Measurements from ENCODE around the gene ADGRD1.

Gene ADGRD1

GRCh38 chr12:131044760-131045381 lies 91.2 kb downstream of the ADGRD1 start:
- DNase-seq = no peak

GRCh38 chr12:131045705-131046460 lies 92.2 kb downstream of the ADGRD1 start:
- DNase-seq = no peak

- DNase-seq = peak; percentile 75
These were observed 93.4 kb downstream of the ADGRD1 start for GRCh38 chr12:131046813-131047788.

- DNase-seq = no peak
These were observed 94.3 kb downstream of the ADGRD1 start for GRCh38 chr12:131047789-131048610.

GRCh38 chr12:131048611-131048990 lies 94.9 kb downstream of the ADGRD1 start:
- DNase-seq = no peak

GRCh38 chr12:131049002-131049401 lies 95.3 kb downstream of the ADGRD1 start:
- no peak for DNase-seq

- DNase-seq = peak; percentile 4
These were observed 96.0 kb downstream of the ADGRD1 start for GRCh38 chr12:131049549-131050339.

GRCh38 chr12:131050463-131051154 lies 96.9 kb downstream of the ADGRD1 start:
- DNase-seq = no peak

- no peak for DNase-seq
These were observed 97.4 kb downstream of the ADGRD1 start for GRCh38 chr12:131051155-131051473.

GRCh38 chr12:131052063-131052781 lies 98.5 kb downstream of the ADGRD1 start:
- DNase-seq = no peak

GRCh38 chr12:131052929-131053328 lies 99.2 kb downstream of the ADGRD1 start:
- no peak for DNase-seq

GRCh38 chr12:131053567-131053966 lies 99.9 kb downstream of the ADGRD1 start:
- no peak for DNase-seq

GRCh38 chr12:131054345-131055092 lies 100.8 kb downstream of the ADGRD1 start:
- no peak for DNase-seq

- DNase-seq = no peak
These were observed 101.4 kb downstream of the ADGRD1 start for GRCh38 chr12:131055093-131055465.

- DNase-seq = no peak
These were observed 102.0 kb downstream of the ADGRD1 start for GRCh38 chr12:131055596-131056233.

- DNase-seq = no peak
These were observed 102.9 kb downstream of the ADGRD1 start for GRCh38 chr12:131056626-131057025.

GRCh38 chr12:131057211-131057721 lies 103.6 kb downstream of the ADGRD1 start:
- no peak for DNase-seq

- DNase-seq = no peak
These were observed 104.2 kb downstream of the ADGRD1 start for GRCh38 chr12:131057722-131058515.

Measured in inflammatory macrophage treated with lipopolysaccharide for 4 hours (primary cell).